Skeletal muscle satellite cell (primary cell): ENCODE results near the gene XRN2.
A peak's percentile ranks its signal among the peaks of the same experiment; 100 is the strongest.

Experiments used
- H3K27me3 ChIP-seq: 2 replicates; pipeline ENCODE4 v1.7.0; 2013; ENCODE audit warnings: low read length; ENCODE audit not compliant: control insufficient read depth, insufficient read depth
- H3K36me3 ChIP-seq: 2 replicates; pipeline ENCODE4 v1.7.0; 2013; ENCODE audit warnings: mild to moderate bottlenecking, control low read depth, low read length; ENCODE audit not compliant: insufficient read depth
- H3K4me1 ChIP-seq: 2 replicates; pipeline ENCODE4 v1.7.0; 2013; ENCODE audit warnings: low read length; ENCODE audit not compliant: control insufficient read depth, insufficient read depth
- H3K4me2 ChIP-seq: 2 replicates; pipeline ENCODE4 v1.7.0; 2013; ENCODE audit warnings: mild to moderate bottlenecking, low read length
- H3K4me3 ChIP-seq: 2 replicates; pipeline ENCODE4 v1.7.0; 2013; ENCODE audit warnings: low read length
- H3K9ac ChIP-seq: 2 replicates; pipeline ENCODE4 v1.7.0; 2013; ENCODE audit warnings: mild to moderate bottlenecking, low read depth, low read length, moderate library complexity
- H3K9me3 ChIP-seq: replicated peaks from 2 replicates; pipeline ENCODE4 v1.7.0; 2013; ENCODE audit warnings: mild to moderate bottlenecking, control low read depth, low read length

XRN2 gene

GRCh38 chr20:21302664-21303060, 469 bp upstream of the XRN2 start:
- H3K27me3 ChIP-seq: peaks cover 3% of the 10 kb centered on the region
- H3K4me1 ChIP-seq: peaks cover 16% of the 10 kb centered on the region
- H3K9me3 ChIP-seq: no peaks in the 10 kb centered on the region
- H3K9ac ChIP-seq: peak overlapping the region; percentile 98
- H3K4me2 ChIP-seq: peak overlapping the region; percentile 98
- peak overlapping the region; percentile 89 for H3K4me3 ChIP-seq
- H3K36me3 ChIP-seq: no peaks in the 10 kb centered on the region

GRCh38 chr20:21303872-21304586, 898 bp downstream of the XRN2 start:
- Histone ChIP-seq H3K36me3 (no peaks in the 10 kb centered on the region), H3K9ac (peak overlapping the region; percentile 98), H3K4me3 (peak overlapping the region; percentile 89), H3K9me3 (no peaks in the 10 kb centered on the region), H3K27me3 (peaks cover 2% of the 10 kb centered on the region), H3K4me1 (peaks cover 16% of the 10 kb centered on the region), H3K4me2 (peak overlapping the region; percentile 98)

- H3K36me3 ChIP-seq: peaks cover 4% of the 10 kb centered on the region
- peaks cover 9% of the 10 kb centered on the region for H3K4me1 ChIP-seq
- H3K9me3 ChIP-seq: no peaks in the 10 kb centered on the region
- no peak overlapping the region for H3K9ac ChIP-seq
- no peaks in the 10 kb centered on the region for H3K27me3 ChIP-seq
- H3K4me2 ChIP-seq: no peak overlapping the region
- no peak overlapping the region for H3K4me3 ChIP-seq
Observed at GRCh38 chr20:21308340-21308739, 5.2 kb downstream of the XRN2 start.

- H3K4me3 ChIP-seq: no peak overlapping the region
- H3K27me3 ChIP-seq: no peaks in the 10 kb centered on the region
- no peaks in the 10 kb centered on the region for H3K9me3 ChIP-seq
- peaks cover 4% of the 10 kb centered on the region for H3K36me3 ChIP-seq
- H3K4me1 ChIP-seq: peaks cover 6% of the 10 kb centered on the region
- H3K4me2 ChIP-seq: no peak overlapping the region
- no peak overlapping the region for H3K9ac ChIP-seq
Observed at GRCh38 chr20:21309678-21310467, 6.7 kb downstream of the XRN2 start.

GRCh38 chr20:21312813-21313474, 9.8 kb downstream of the XRN2 start:
- no peaks in the 10 kb centered on the region for H3K27me3 ChIP-seq
- peaks cover 10% of the 10 kb centered on the region for H3K4me1 ChIP-seq
- H3K4me3 ChIP-seq: no peak overlapping the region
- H3K36me3 ChIP-seq: peaks cover 4% of the 10 kb centered on the region
- no peak overlapping the region for H3K9ac ChIP-seq
- H3K9me3 ChIP-seq: no peaks in the 10 kb centered on the region
- H3K4me2 ChIP-seq: no peak overlapping the region

- no peak overlapping the region for H3K4me2 ChIP-seq
- H3K9me3 ChIP-seq: no peaks in the 10 kb centered on the region
- H3K27me3 ChIP-seq: no peaks in the 10 kb centered on the region
- peaks cover 4% of the 10 kb centered on the region for H3K36me3 ChIP-seq
- peaks cover 19% of the 10 kb centered on the region for H3K4me1 ChIP-seq
- H3K4me3 ChIP-seq: no peak overlapping the region
- H3K9ac ChIP-seq: no peak overlapping the region
Observed at GRCh38 chr20:21315138-21315537, 12.0 kb downstream of the XRN2 start.

- Histone ChIP-seq H3K4me2 (no peak overlapping the region), H3K4me1 (peaks cover 29% of the 10 kb centered on the region), H3K9me3 (no peaks in the 10 kb centered on the region), H3K27me3 (no peaks in the 10 kb centered on the region), H3K36me3 (no peaks in the 10 kb centered on the region), H3K4me3 (no peak overlapping the region), H3K9ac (no peak overlapping the region)
Observed at GRCh38 chr20:21322083-21322710, 19.1 kb downstream of the XRN2 start.

- no peaks in the 10 kb centered on the region for H3K27me3 ChIP-seq
- no peak overlapping the region for H3K4me2 ChIP-seq
- H3K9me3 ChIP-seq: no peaks in the 10 kb centered on the region
- no peak overlapping the region for H3K9ac ChIP-seq
- H3K4me1 ChIP-seq: peaks cover 29% of the 10 kb centered on the region
- H3K36me3 ChIP-seq: no peaks in the 10 kb centered on the region
- H3K4me3 ChIP-seq: no peak overlapping the region
Observed at GRCh38 chr20:21322921-21323331, 19.8 kb downstream of the XRN2 start.

- Histone ChIP-seq H3K4me2 (peak overlapping the region; percentile 57), H3K36me3 (no peaks in the 10 kb centered on the region), H3K9ac (no peak overlapping the region), H3K9me3 (no peaks in the 10 kb centered on the region), H3K4me1 (peaks cover 24% of the 10 kb centered on the region), H3K27me3 (no peaks in the 10 kb centered on the region), H3K4me3 (no peak overlapping the region)
Observed at GRCh38 chr20:21323640-21324039, 20.5 kb downstream of the XRN2 start.

GRCh38 chr20:21324126-21324525, 21.0 kb downstream of the XRN2 start:
- no peak overlapping the region for H3K4me3 ChIP-seq
- H3K4me2 ChIP-seq: peak overlapping the region; percentile 57
- peaks cover 3% of the 10 kb centered on the region for H3K36me3 ChIP-seq
- no peaks in the 10 kb centered on the region for H3K9me3 ChIP-seq
- H3K4me1 ChIP-seq: peaks cover 21% of the 10 kb centered on the region
- no peak overlapping the region for H3K9ac ChIP-seq
- H3K27me3 ChIP-seq: no peaks in the 10 kb centered on the region

GRCh38 chr20:21325296-21325695, 22.2 kb downstream of the XRN2 start:
- Histone ChIP-seq H3K9me3 (no peaks in the 10 kb centered on the region), H3K4me3 (no peak overlapping the region), H3K9ac (no peak overlapping the region), H3K4me2 (no peak overlapping the region), H3K27me3 (no peaks in the 10 kb centered on the region), H3K4me1 (peaks cover 21% of the 10 kb centered on the region), H3K36me3 (peaks cover 3% of the 10 kb centered on the region)
